A673 (cell line): ENCODE results near the gene FASTK.

Source experiments
- CTCF ChIP-seq: fragments of 300-800, 200-600 bp; sonication (generic); conservative IDR thresholded peaks from 2 replicates; pipeline ENCODE4 v1.5.1; 2017; ENCODE audit warnings: low read depth, mild to moderate bottlenecking, antibody characterized with exemption, low read length, moderate library complexity, mixed read lengths
- EZH2 ChIP-seq: fragments of 200-600 bp; sonication (generic); IDR thresholded peaks from 2 replicates; pipeline ENCODE4 v1.6.1; 2017; ENCODE audit warnings: borderline replicate concordance, low read depth, mild to moderate bottlenecking, mixed read lengths, antibody characterized with exemption, low read length; ENCODE audit not compliant: poor library complexity, severe bottlenecking

- no peak for TF ChIP-seq CTCF
- no peak for TF ChIP-seq EZH2
Observed at GRCh38 chr7:151058781-151059366, 21.7 kb downstream of the FASTK start.
